ENCODE results near the gene NEURL1B.

The NEURL1B gene

DNA sequence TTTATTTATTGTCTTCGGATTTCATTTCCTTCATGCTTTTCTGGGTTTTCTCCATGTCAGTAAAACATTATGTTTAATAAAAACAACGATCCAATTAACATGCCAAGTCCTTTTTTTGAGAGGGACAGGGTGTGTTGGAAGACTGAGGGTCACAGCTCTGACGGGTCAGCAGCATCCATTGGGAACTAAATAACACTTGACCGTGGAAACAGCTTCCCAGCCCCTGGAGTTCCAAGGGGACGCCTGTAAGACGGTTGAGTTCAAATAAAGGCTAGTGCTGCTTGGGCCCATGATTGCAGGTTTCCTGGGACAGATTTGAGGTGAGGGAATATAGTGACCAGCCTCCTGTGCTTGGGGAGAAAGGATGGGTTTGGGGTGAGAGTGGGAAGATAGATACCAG lies 30.4 kb upstream of the NEURL1B start:
- DNase-seq, result no peak

DNA sequence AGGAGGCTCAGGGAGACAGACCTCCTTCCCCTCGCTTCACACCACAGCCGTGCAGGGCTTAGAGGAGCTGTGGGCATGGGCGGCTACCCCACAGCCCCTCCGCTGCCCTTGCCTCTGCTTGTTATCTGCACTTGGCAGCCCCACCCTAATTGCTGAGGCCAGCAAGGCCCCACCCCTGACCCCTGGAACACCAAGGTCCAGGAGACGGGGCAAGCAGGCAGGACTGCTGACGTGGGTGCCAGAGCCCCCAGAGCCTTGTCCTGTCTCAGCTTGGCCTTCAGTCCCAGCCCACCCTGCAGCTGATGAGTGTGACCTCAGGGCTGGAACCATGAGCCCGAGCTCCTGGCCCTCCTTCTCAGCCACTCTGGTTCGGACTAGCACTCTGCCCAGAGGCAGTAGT lies 29.1 kb upstream of the NEURL1B start:
- no peak for DNase-seq

DNA sequence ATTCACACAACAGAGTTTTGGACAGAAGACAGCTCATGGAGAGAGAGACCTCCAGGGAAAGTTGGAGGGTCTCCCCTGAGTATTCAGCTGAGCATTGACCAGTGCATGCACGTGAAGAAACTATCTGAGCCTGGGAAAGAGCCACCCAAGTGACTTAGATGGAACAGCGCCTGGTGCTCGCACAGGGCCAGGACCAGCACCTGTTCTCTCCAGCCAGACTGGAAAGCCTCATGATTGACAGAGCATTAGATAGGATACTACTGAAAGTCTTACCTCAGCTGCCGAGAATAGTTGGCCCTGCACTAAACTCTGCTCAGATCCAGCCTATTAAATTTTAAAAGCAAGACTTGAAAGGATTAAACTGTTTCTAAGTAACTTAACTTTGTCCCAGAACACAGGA lies 28.3 kb upstream of the NEURL1B start:
- DNase-seq, result no peak

DNA sequence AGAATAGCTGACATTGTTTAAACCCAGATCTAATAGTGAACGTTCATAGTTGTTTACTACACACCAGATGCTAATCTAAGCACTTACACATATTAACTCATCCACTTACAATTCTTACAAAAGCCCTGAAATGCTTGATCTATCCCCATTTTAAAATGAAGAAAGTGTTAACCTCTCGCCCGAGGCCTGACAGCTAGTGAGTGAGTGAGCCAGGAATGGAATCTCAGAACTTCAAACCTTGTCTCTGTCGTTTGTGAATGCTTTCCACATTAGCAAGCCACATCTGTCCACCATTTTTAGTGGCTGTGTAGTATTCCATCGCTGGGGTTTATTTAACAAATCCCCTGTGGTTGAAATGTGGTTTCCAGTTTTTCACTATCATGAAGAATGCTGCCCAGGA lies 24.9 kb upstream of the NEURL1B start:
- no peak for DNase-seq

DNA sequence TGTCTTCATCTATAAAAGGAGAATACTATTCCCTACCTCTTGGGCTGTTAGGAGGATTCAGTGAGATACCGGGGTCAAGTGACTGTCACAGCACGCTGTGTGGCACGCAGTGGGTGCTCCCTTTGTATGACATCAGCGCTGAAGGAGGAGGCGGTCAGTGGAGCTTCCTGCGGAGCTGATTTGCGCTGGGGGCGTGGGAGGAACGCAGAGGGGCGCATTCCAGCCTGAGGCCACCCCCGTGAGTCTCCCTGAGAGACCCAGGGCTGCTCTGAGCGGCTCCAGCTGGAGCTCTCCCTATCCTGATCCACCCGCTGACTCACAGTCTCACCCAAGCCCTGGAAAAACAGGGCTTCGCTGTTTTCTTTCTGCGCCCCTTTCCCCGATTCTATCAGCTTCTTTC lies 24.3 kb upstream of the NEURL1B start:
- DNase-seq, result no peak

DNA sequence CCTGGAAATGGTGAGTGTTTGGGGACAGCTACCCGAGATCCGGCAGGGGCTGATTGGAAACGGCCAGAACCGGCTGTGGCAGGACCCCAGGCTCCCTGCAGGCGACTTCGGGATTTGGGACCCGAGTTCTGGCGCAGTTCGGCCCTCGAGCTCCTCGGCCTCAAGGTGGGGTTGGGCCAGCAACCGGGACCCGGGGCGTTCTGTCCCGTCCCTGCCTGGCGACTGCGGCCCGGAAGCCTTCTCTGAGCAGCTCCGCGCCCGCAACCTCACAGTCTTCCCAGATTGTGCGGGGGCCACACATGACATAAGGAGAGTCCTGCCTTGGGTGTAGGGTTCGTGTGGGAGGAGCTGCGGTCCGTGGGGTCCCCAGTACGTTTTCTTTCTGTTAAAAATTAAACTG lies 23.2 kb upstream of the NEURL1B start:
- no peak for DNase-seq

DNA sequence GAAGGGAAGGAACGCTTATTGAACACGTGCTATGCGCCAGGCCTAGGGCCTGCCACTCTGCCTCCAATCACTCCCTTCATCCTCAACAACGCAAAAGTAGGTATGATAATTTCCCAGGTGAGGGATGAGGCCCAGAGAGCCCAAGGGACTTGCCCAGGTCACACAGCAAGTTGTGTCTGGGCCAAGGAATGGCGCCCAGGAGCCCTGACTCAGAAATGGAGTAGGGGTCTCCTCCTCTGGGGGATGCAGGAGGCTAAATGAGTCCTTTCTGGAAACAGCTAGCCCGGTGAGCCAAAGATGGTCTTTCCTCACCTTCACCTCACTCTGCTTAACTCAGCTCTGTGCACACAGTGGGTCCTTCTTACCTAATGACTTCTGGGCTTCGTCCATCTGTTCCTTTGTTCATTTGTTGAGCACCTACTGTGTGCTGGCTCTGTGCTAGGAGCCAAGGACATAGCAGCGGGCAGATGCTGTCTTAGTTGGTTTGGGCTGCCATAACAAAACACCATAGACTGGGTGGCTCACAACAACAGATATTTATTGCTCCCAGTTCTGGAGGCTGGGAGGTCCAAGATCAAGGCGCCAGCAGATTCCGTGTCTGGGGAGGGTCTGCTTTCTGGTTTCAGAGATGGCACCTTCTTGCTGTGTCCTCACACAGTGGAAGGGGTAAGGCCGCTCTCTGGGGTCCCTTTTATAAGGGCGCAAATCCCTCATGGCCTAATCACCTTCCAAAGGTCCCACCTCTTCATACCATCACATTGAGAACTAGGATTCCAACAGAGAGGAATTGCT lies 22.3 kb upstream of the NEURL1B start:
- DNase-seq, result no peak

DNA sequence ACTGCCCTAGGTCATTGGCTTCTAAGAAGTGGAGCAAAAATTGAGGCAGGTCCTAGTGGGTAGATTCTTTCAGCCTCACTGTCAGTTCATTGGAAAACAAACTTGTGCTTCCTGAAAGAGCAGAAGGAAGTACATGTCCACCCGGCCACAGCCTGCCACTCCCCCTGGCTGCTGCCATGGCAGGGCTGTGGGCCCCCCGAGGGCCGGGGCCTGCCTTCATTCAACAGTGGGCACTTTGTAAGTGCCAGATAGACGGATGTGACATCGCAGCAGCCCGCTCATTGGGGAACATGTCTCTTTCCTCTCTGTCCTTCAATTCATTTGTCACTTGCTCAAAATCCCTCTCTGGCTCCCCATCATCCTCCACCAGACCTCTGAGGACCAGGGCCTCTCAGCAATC lies 20.6 kb upstream of the NEURL1B start:
- DNase-seq, result no peak

DNA sequence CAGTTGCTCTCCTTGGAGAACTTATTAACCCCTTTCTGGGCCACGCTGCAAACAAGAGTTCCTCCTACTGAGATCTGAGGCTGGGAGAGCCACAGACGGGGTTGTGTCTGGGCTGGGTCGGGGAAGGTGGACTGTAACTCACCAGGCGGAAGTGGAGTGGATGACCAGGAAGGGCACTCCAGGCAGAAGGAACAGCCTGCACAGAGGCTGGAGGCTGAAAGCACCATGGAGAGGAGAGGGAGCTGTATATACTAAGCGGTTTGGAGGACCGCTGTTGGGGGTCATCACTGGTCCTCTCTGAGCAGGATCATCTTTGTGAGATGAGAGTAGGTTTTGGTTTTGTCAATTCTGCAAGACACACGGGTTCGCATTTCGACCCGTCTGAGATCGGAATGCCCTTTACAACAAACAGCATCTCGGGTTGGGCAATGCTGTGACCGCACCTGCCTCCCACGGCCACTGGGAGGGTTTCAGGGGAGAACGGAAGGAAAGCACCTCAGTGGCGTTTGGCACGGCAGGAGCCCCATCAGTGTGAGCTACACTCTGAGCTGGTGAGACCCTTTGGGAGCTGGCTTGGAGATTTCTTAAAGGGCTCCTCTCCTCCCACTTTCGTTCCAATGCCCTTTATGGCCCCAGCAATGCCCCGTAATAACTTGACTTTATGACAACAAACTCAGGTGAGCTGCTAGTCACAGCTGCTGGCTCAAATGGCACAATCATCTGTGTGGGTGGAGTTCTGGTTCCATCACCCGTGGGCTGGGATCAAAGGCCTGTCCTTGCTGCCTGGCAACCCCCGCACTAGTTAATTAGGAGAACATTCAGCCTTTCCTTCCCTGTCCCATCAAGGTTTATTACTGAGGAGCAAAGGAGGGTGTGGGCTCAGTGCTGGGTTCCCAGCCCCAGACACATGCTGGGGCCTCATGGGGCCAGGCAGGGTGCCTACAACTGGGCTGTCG lies 18.7 kb upstream of the NEURL1B start:
- no peak for DNase-seq

DNA sequence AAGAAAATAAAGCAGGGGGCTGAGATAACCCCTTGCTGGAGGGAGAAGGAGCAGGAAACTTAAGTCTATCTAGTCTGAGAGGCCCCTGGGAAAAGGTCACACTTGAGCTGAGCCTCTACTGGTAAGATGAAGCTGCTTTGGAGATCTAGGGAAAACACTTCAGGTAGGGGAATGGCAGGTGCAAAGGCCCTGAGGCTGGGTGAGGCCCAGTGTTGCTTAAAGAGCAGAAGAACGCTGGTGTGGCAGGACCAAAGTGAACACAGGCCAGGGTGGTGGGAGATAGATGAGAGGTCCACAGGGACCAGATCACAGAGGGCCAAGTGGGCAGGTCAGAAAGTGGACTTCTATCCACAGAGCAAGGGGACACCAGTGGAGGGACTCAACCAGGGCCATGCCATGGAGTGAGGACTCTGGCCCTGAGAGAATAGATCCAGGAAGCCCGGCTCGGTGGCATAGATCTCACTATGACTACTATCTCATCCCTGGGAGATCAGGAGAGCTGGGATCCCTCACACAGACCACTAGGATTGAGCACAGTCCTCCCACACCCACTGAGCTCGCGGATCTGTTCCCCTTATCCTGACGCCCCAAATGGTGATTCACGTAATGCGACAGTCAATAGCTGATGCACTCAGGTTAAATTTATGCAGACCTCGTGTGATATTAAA lies 17.6 kb upstream of the NEURL1B start:
- DNase-seq, result no peak

DNA sequence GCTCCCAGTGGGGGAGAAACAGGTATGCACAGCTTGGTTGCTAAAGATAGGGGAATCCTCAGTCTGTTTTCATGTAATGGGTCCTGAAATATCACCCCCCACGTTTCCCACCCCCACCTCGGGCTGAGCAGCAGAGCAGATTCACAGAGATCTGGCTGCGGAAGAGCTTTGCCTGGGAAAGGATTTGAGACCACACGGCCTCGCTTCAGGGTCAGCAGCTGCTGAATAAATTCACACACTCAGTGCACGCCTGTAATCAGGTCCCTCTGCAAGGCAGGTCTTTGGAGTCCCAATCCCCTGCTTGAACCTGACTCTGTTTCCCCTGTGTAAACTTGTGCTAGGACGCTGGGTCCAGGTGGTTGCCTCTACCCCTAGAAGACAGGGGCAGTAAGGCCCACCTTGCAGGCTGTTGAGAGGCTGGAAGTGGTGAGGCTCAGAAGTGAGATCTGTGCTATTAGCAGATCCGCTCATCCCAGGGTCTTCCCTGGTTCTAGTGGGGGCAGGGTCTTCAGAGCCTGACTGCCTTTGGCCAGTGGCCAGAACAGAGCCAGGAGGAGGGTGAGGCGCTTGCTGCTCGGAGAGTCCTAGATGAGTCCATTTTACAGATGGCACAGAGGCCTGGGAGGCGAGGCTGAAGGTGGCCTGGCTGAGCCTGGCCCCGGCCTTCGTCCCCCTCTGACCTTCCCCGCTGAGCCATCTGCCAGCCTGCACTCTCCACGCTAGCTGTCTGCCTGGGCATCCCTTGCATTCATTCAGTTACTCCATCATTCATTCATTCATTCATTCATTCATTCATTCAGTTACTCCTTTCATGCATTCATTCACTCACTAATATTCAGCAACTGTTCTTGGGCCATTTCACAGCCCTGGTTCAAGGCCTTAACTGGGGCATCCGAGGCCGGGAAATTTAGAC lies 16.7 kb upstream of the NEURL1B start:
- DNase-seq, result no peak

DNA sequence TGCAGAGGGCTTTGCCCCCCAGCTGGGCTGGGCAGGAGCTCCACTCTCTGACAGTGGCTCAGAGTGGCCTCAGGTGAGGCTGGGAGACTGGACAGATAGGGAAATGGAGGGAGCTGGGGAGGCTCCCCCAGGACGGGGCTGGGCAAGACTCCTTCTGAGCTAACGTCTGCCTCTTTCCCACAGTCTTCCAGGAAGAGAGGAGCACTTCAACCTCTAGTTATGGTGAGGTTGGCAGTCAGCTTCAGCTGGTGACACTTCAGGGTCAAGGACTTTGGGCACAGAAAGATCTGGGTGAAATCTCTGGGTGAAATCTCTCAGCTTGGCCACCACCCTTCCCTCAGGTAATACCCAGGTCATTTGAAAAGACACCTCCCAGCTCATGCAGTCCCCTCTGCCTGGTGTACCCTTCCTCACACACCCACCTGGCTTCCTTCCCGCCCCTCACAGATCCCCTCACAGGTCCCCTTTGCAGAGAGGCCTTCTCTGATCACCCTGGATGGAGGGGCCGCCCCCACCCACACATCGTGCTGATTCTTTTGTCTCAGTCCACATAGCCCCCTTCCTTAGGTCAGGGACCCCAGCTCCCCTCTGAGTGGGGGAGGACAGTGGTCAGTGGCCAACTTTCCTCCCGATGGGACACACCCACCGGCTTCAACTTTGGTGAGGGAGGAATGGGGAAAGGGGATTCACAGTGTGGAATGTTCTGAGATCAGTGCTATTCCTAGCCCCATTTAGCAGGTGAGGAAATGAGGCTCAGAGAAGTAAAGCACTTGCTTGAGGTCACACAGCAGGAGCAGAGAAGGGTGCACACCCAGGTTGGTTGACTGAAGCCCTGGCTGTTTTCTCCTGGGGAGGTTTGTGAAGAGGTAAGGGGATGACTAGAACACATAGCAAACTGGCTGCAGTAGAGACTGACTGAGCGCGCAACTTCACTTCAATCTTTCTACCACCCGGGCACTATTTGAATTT lies 15.8 kb upstream of the NEURL1B start:
- no peak for DNase-seq

DNA sequence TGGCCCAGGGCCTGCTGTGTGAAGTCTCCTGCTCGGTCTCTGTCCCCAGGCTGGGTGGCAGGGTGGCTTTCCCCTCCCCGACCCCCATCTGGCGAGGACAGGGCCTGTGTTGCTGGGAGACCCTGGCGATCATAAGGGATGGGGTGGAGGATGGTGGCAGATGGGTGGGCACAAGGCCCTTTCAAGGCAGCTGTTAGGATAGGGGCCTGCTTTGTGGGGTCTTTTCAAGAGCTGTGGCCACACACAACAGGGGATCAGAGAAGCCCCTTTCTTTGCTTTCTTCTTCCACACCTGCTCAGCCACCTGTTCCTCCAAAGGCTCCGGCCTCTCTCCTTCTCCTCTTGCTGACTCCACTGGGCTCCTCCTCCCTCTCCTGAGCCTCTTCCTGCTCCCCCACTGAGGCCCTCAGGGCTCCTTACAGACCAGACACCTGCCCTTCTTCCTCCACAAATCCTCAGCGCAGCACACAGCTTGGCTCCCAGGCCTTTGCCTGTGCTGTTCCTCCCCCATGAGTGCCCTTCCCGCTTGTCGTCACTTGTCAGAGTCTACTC lies 15.0 kb upstream of the NEURL1B start:
- no peak for DNase-seq

DNA sequence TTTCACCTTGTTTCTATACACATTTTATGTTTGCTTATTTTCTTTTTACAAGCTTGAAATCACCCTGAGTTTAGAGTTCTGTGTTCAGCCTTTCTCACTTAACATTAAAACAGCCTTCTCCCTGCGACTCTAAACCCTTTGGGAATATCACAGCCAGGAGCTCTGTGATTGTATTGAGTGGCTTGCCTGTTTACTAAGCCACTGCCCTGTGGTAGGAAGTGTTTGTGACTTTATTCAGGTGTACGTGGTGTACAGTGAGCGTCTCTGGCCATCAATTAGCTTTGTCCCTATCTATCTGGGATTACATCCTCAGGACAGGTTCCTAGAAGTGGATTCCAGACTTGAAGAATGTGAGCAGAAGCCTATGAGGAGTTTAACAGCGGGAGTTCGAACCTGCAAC lies 11.0 kb upstream of the NEURL1B start:
- no peak for DNase-seq

DNA sequence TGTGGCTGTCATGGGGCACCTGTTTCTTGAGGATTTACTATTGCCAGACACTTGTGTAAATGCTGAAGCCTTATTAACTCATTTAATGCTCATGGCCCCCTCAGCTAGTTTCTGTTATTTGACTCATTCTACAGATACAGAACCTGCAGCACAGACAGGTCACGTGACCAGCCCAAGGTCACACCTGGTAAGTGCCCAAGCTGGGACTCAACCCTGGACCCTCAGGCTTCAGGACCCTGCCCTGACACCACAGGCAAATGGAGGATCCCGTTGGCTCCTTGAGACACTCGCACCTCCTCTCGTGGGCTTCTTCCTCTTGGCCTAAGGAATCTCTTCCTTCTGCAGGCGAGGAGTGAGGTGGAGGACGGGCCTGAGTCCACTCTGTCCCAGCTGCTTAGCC lies 10.6 kb upstream of the NEURL1B start:
- DNase-seq, result no peak

DNA sequence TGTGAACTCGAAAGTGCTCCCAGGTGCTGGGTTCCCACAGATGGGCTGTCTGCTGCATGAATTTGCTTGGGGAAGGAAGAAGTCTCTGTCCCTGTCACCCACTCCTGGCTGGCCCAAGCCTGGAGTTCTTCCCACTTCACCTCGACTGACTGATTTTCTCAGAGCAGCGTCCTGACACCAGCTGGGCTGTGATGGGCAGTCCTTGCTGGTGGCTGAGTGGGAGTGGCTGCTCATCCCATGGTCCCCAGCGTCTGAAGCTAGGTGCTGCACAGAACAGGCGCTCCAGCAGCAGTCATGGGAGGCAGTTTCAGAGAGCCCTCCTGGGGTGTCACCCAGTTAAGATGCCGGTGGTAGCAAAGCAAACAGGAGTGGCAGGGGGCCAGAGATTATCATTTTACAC lies 10.1 kb upstream of the NEURL1B start:
- DNase-seq, result no peak

DNA sequence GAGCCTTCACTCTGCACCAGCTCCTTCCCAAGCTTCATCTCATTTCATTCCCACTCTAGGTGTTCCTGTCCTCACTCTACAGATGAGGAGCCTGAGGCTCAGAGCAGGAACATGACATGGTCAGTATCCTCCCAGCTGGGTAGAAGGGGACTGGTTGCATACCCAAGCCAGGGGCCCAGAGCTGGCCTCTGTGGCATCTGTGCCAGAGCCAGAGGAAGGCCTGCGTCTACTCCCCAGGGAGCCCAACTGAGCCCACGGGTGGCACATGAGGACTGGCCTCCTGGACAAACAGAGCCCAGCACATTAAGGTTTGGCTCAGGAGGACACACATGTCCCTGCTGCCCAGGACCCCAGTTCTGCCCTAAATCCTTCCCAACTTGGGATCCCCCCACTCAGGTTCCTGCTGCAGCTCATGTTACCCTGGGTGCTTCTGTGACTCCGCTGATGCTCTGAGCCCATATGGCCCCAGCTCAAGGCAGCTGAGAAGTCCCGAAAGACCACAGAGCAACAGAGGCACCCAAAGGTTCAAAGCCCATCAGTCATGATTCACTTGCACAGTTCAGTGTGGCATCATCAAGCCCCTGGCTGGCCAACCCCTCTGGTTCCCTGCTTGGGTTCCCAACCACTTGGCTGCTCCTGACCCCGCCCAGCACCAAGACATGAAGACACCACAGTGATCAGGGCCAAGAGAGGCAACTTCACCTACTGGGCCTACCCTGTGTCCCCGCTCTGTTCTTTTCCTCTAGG lies 8.5 kb upstream of the NEURL1B start:
- DNase-seq, result no peak

DNA sequence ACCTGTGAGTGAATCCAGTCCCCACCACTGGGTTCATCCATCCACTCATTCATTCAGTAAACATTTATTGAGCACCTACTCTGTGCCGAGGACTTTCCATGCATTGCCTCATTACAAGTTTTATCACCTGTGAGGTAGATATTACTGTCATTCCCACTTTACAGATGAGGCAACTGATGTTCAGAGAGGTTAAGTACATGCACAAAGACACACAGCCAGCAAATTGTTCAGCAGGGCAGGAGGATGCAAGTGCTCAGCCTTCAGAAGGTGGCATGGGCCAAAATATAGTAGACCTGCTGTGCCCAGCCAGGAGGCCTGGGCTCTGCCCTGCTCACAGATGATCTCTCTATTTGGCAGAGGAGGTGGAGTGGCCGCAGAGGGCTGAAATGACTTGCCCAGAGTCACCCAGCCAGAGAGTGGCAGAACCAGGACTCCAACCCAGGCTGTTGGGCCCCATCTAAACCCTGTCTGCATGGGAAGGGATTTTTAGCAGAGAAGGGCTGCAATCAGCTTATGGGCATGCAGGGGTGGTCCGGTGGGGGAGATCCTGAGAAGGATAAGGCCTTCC lies 7.6 kb upstream of the NEURL1B start:
- DNase-seq, result no peak

DNA sequence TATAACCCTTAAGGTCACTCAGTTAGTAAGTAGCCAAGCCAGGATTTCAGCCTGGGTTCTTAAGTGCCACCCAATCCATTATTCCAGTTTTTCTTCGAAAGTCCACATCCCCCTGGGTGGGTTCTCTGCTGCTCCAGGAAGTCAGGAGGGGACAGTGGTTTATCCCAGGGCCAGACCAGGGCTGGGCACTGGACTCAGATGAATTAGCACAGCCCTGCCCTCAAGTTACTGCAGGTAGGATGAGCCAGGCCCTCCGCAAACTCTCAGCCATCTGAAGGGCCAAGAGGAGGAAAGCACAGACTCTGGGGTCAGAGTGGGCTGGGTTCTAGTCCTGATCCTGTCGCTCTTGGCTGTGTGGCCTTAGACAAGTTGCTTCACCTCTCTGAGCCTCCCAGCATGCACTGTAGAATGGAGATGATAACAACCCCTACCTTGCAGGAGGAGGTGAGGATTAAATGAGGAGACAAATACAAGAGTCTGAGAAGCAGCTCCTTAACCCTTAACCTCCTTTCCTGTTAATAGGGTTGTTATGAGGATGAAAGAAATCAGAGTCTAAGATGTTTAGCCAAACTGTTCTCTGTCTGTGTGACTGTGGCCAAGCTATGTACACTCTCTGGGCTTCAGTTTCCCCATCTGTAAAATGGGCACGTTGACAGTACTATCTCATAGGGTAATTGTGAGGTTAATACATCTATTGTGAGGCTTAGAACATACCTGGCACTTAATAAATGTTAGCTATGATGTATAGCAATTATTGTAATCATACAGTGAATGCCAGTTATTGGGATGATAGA lies 6.8 kb upstream of the NEURL1B start:
- DNase-seq, result no peak

Measured in activated CD4-positive, CD25-positive, alpha-beta regulatory T cell treated with anti-CD3 and anti-CD28 coated beads, Interleukin-2, amount 50 U/mL, for 72 hours (primary cell).